Activated T-cell treated with anti-CD3 and anti-CD28 coated beads, Interleukin-2, amount 50 U/mL, for 24 hours (primary cell): ENCODE data around the gene SNRPA.
"Not testable (repeated sequence)": the region's sequence is repeated elsewhere in the genome, so short reads cannot be mapped to it uniquely, and the experiment has no call there.

Experiments
- DNase-seq: peaks from one replicate; pipeline ENCODE4 v3.0.0-alpha.2; 2020
- H3K27ac Mint-ChIP-seq: 2 replicates; pipeline ENCODE4 v1.8.0; 2020; ENCODE audit warnings: mild to moderate bottlenecking, mixed read lengths
- H3K27me3 Mint-ChIP-seq: 2 replicates; pipeline ENCODE4 v1.8.0; 2020; ENCODE audit warnings: mixed read lengths
- H3K36me3 Mint-ChIP-seq: 2 replicates; pipeline ENCODE4 v1.8.0; 2020; ENCODE audit warnings: low read depth, mixed read lengths
- H3K4me1 Mint-ChIP-seq: 2 replicates; pipeline ENCODE4 v1.8.0; 2020; ENCODE audit warnings: low read depth, mixed read lengths
- H3K4me3 Mint-ChIP-seq: 2 replicates; pipeline ENCODE4 v1.8.0; 2020; ENCODE audit warnings: mild to moderate bottlenecking, moderate library complexity, mixed read lengths
- H3K9me3 Mint-ChIP-seq: 2 replicates; pipeline ENCODE4 v1.8.0; 2020; ENCODE audit warnings: mixed read lengths

Gene SNRPA

GRCh38 chr19:40771101-40771862 lies 20.3 kb downstream of the SNRPA start:
- not testable (repeated sequence) for H3K4me3 Mint-ChIP-seq, DNase-seq, H3K9me3 Mint-ChIP-seq, H3K27me3 Mint-ChIP-seq
- H3K27ac Mint-ChIP-seq: peak overlapping the region; percentile 2
- H3K4me1 Mint-ChIP-seq: peaks cover 30% of the 10 kb centered on the region
- H3K36me3 Mint-ChIP-seq: peaks cover 37% of the 10 kb centered on the region

GRCh38 chr19:40774916-40775631 lies 24.1 kb downstream of the SNRPA start, which contains the start of gene MIA:
TSS of gene MIA (plus strand) at chr19:40775521. CDS start at chr19:40775543, 22 bp downstream.
- Mint-ChIP-seq H3K4me1 (peaks cover 52% of the 10 kb centered on the region), H3K27ac (no peak within 1 kb of the TSS), H3K4me3 (no peak within 1 kb of the TSS), H3K27me3 (no peaks in the 10 kb centered on the region), H3K9me3 (peaks cover 3% of the 10 kb centered on the region), H3K36me3 (peaks cover 16% of the 10 kb centered on the region)
- DNase-seq: no peak

- Mint-ChIP-seq H3K4me1 (peaks cover 54% of the 10 kb centered on the region), H3K9me3 (peaks cover 3% of the 10 kb centered on the region), H3K27ac (no peak overlapping the region), H3K4me3 (no peak overlapping the region), H3K27me3 (no peaks in the 10 kb centered on the region), H3K36me3 (peaks cover 13% of the 10 kb centered on the region)
- no peak for DNase-seq
Observed at GRCh38 chr19:40775632-40776022, 24.6 kb downstream of the SNRPA start.

- no peak overlapping the region for H3K27ac Mint-ChIP-seq
- H3K4me3 Mint-ChIP-seq: no peak overlapping the region
- DNase-seq: no peak
- peaks cover 53% of the 10 kb centered on the region for H3K4me1 Mint-ChIP-seq
- no peaks in the 10 kb centered on the region for H3K27me3 Mint-ChIP-seq
- no peaks in the 10 kb centered on the region for H3K9me3 Mint-ChIP-seq
- peaks cover 9% of the 10 kb centered on the region for H3K36me3 Mint-ChIP-seq
Observed at GRCh38 chr19:40776364-40776763, 25.4 kb downstream of the SNRPA start.

- peaks cover 12% of the 10 kb centered on the region for H3K36me3 Mint-ChIP-seq
- DNase-seq: peak; percentile 83
- peak overlapping the region; percentile 87 for H3K4me3 Mint-ChIP-seq
- H3K27ac Mint-ChIP-seq: peak overlapping the region; percentile 97
- no peaks in the 10 kb centered on the region for H3K27me3 Mint-ChIP-seq
- peaks cover 57% of the 10 kb centered on the region for H3K4me1 Mint-ChIP-seq
- no peaks in the 10 kb centered on the region for H3K9me3 Mint-ChIP-seq
Observed at GRCh38 chr19:40776932-40777644, 26.1 kb downstream of the SNRPA start.

GRCh38 chr19:40777645-40777936 lies 26.6 kb downstream of the SNRPA start:
- Mint-ChIP-seq H3K27me3 (no peaks in the 10 kb centered on the region), H3K27ac (peak overlapping the region; percentile 97), H3K9me3 (no peaks in the 10 kb centered on the region), H3K36me3 (peaks cover 15% of the 10 kb centered on the region), H3K4me1 (peaks cover 58% of the 10 kb centered on the region), H3K4me3 (peak overlapping the region; percentile 87)
- DNase-seq: no peak

- peaks cover 15% of the 10 kb centered on the region for H3K36me3 Mint-ChIP-seq
- H3K9me3 Mint-ChIP-seq: no peaks in the 10 kb centered on the region
- DNase-seq: peak; percentile 100
- H3K4me1 Mint-ChIP-seq: peaks cover 58% of the 10 kb centered on the region
- no peaks in the 10 kb centered on the region for H3K27me3 Mint-ChIP-seq
- H3K27ac Mint-ChIP-seq: peak within 1 kb of the TSS; percentile 97
- H3K4me3 Mint-ChIP-seq: peak within 1 kb of the TSS; percentile 87
Observed at GRCh38 chr19:40777937-40778705, 27.1 kb downstream of the SNRPA start, which contains the start of gene RAB4B. TSS of gene RAB4B (plus strand) at chr19:40778247. CDS start at chr19:40778376, 129 bp downstream.

- Mint-ChIP-seq H3K4me1 (peaks cover 58% of the 10 kb centered on the region), H3K27me3 (no peaks in the 10 kb centered on the region), H3K4me3 (peak overlapping the region; percentile 87), H3K9me3 (no peaks in the 10 kb centered on the region), H3K27ac (peak overlapping the region; percentile 97), H3K36me3 (peaks cover 19% of the 10 kb centered on the region)
- no peak for DNase-seq
Observed at GRCh38 chr19:40778706-40779284, 27.8 kb downstream of the SNRPA start.

GRCh38 chr19:40780582-40780981 lies 29.6 kb downstream of the SNRPA start:
- Mint-ChIP-seq H3K27me3 (no peaks in the 10 kb centered on the region), H3K36me3 (peaks cover 24% of the 10 kb centered on the region), H3K9me3 (no peaks in the 10 kb centered on the region), H3K27ac (peak overlapping the region; percentile 97), H3K4me1 (peaks cover 55% of the 10 kb centered on the region), H3K4me3 (no peak overlapping the region)
- no peak for DNase-seq

- H3K4me1 Mint-ChIP-seq: peaks cover 53% of the 10 kb centered on the region
Observed at GRCh38 chr19:40781140-40781539, 30.1 kb downstream of the SNRPA start.

GRCh38 chr19:40783711-40784110 lies 32.7 kb downstream of the SNRPA start:
- Mint-ChIP-seq H3K36me3 (peaks cover 39% of the 10 kb centered on the region), H3K4me1 (peaks cover 34% of the 10 kb centered on the region), H3K9me3 (no peaks in the 10 kb centered on the region), H3K27ac (no peak overlapping the region), H3K27me3 (no peaks in the 10 kb centered on the region), H3K4me3 (no peak overlapping the region)
- DNase-seq: no peak

More at GRCh38 chr19:40781140-40781539, 30.1 kb downstream of the SNRPA start:
- no peak for DNase-seq
- peaks cover 24% of the 10 kb centered on the region for H3K36me3 Mint-ChIP-seq
- H3K27me3 Mint-ChIP-seq: no peaks in the 10 kb centered on the region
- H3K27ac Mint-ChIP-seq: peak overlapping the region; percentile 2
- no peaks in the 10 kb centered on the region for H3K9me3 Mint-ChIP-seq
- no peak overlapping the region for H3K4me3 Mint-ChIP-seq

GRCh38 chr19:40784146-40784545 lies 33.1 kb downstream of the SNRPA start:
- not testable (repeated sequence) for H3K9me3 Mint-ChIP-seq, DNase-seq, H3K4me3 Mint-ChIP-seq, H3K27ac Mint-ChIP-seq, H3K27me3 Mint-ChIP-seq
- H3K4me1 Mint-ChIP-seq: peaks cover 30% of the 10 kb centered on the region
- H3K36me3 Mint-ChIP-seq: peaks cover 38% of the 10 kb centered on the region

GRCh38 chr19:40785526-40785925 lies 34.5 kb downstream of the SNRPA start:
- Mint-ChIP-seq H3K4me3 (no peak overlapping the region), H3K27me3 (no peaks in the 10 kb centered on the region), H3K36me3 (peaks cover 45% of the 10 kb centered on the region), H3K9me3 (no peaks in the 10 kb centered on the region), H3K27ac (peak overlapping the region; percentile 65), H3K4me1 (peaks cover 18% of the 10 kb centered on the region)
- DNase-seq: no peak
